Measurements from ENCODE around the gene ENHO.

The ENHO gene

GRCh38 chr9:34560599-34561214 is 37.9 kb upstream of the ENHO start:
- no peak overlapping the region for H3K4me3 ChIP-seq (ENCODE audit: low read length)
- no peaks in the 10 kb centered on the region for H3F3A ChIP-seq (ENCODE audit: control insufficient read depth, insufficient read depth)
- peaks cover 5% of the 10 kb centered on the region; the same call in 1 of the 2 replicates for H3K9me3 ChIP-seq (ENCODE audit: control insufficient read depth, insufficient read depth, low read length)
- TF ChIP-seq EZH2phosphoT487 (IDR thresholded peaks at IDR 0.05; ENCODE audit: borderline replicate concordance, low read length), result no peak
- TF ChIP-seq, protein P1, sequence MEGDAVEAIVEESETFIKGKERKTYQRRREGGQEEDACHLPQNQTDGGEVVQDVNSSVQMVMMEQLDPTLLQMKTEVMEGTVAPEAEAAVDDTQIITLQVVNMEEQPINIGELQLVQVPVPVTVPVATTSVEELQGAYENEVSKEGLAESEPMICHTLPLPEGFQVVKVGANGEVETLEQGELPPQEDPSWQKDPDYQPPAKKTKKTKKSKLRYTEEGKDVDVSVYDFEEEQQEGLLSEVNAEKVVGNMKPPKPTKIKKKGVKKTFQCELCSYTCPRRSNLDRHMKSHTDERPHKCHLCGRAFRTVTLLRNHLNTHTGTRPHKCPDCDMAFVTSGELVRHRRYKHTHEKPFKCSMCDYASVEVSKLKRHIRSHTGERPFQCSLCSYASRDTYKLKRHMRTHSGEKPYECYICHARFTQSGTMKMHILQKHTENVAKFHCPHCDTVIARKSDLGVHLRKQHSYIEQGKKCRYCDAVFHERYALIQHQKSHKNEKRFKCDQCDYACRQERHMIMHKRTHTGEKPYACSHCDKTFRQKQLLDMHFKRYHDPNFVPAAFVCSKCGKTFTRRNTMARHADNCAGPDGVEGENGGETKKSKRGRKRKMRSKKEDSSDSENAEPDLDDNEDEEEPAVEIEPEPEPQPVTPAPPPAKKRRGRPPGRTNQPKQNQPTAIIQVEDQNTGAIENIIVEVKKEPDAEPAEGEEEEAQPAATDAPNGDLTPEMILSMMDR (IDR thresholded peaks at IDR 0.05; ENCODE audit: low read depth, low read length, poor library complexity, severe bottlenecking), result no peak
- H3K36me3 ChIP-seq (ENCODE audit: control insufficient read depth, low read length), result no peaks in the 10 kb centered on the region
- H3K4me1 ChIP-seq (ENCODE audit: control insufficient read depth, low read length), result no peaks in the 10 kb centered on the region
- 0 out of 2 replicates have a peak, but pooled peaks cover 3% of the 10 kb centered on the region for H3K27me3 ChIP-seq (ENCODE audit: control insufficient read depth, low read length)
- no peak overlapping the region for H3K4me2 ChIP-seq (ENCODE audit: low read length)
- no peaks in the 10 kb centered on the region for H3K79me2 ChIP-seq (ENCODE audit: control insufficient read depth, low read length)
- H3K27ac ChIP-seq (ENCODE audit: low read depth, low read length), result no peak overlapping the region
- no peaks in the 10 kb centered on the region for H3K9me2 ChIP-seq (replicated peaks; ENCODE audit: control insufficient read depth, low read length)
- H4K20me1 ChIP-seq (ENCODE audit: control insufficient read depth, insufficient read depth, low read depth, low read length), result no peaks in the 10 kb centered on the region

GRCh38 chr9:34559624-34560455 is 37.0 kb upstream of the ENHO start:
- Histone ChIP-seq H3K9me2 (replicated peaks; ENCODE audit: control insufficient read depth, low read length) (no peaks in the 10 kb centered on the region), H3K4me2 (ENCODE audit: low read length) (no peak overlapping the region), H3K27ac (ENCODE audit: low read depth, low read length) (no peak overlapping the region), H4K20me1 (ENCODE audit: control insufficient read depth, insufficient read depth, low read depth, low read length) (no peaks in the 10 kb centered on the region), H3K9me3 (ENCODE audit: control insufficient read depth, insufficient read depth, low read length) (peaks cover 5% of the 10 kb centered on the region; the same call in 1 of the 2 replicates), H3F3A (ENCODE audit: control insufficient read depth, insufficient read depth) (no peaks in the 10 kb centered on the region), H3K4me1 (ENCODE audit: control insufficient read depth, low read length) (no peaks in the 10 kb centered on the region), H3K79me2 (ENCODE audit: control insufficient read depth, low read length) (no peaks in the 10 kb centered on the region), H3K4me3 (ENCODE audit: low read length) (no peak overlapping the region), H3K36me3 (ENCODE audit: control insufficient read depth, low read length) (no peaks in the 10 kb centered on the region), H3K27me3 (ENCODE audit: control insufficient read depth, low read length) (0 out of 2 replicates have a peak, but pooled peaks cover 3% of the 10 kb centered on the region)
- no peak for TF ChIP-seq EZH2phosphoT487 (IDR thresholded peaks at IDR 0.05; ENCODE audit: borderline replicate concordance, low read length)
- TF ChIP-seq, protein P1 (IDR thresholded peaks at IDR 0.05; ENCODE audit: low read depth, low read length, poor library complexity, severe bottlenecking), result no peak

GRCh38 chr9:34558919-34559623 is 36.3 kb upstream of the ENHO start:
- Histone ChIP-seq H3K27me3 (ENCODE audit: control insufficient read depth, low read length) (0 out of 2 replicates have a peak, but pooled peaks cover 3% of the 10 kb centered on the region), H3F3A (ENCODE audit: control insufficient read depth, insufficient read depth) (no peaks in the 10 kb centered on the region), H3K36me3 (ENCODE audit: control insufficient read depth, low read length) (no peaks in the 10 kb centered on the region), H3K4me3 (ENCODE audit: low read length) (no peak overlapping the region), H3K4me2 (ENCODE audit: low read length) (no peak overlapping the region), H3K9me2 (replicated peaks; ENCODE audit: control insufficient read depth, low read length) (no peaks in the 10 kb centered on the region), H3K4me1 (ENCODE audit: control insufficient read depth, low read length) (no peaks in the 10 kb centered on the region), H3K9me3 (ENCODE audit: control insufficient read depth, insufficient read depth, low read length) (peaks cover 5% of the 10 kb centered on the region; the same call in 1 of the 2 replicates), H3K79me2 (ENCODE audit: control insufficient read depth, low read length) (no peaks in the 10 kb centered on the region), H3K27ac (ENCODE audit: low read depth, low read length) (no peak overlapping the region), H4K20me1 (ENCODE audit: control insufficient read depth, insufficient read depth, low read depth, low read length) (no peaks in the 10 kb centered on the region)
- no peak for TF ChIP-seq EZH2phosphoT487 (IDR thresholded peaks at IDR 0.05; ENCODE audit: borderline replicate concordance, low read length)
- TF ChIP-seq, protein P1 (IDR thresholded peaks at IDR 0.05; ENCODE audit: low read depth, low read length, poor library complexity, severe bottlenecking), result no peak

Measured in DOHH2 (cell line).